PFSK-1 (cell line): ENCODE measurements around the gene COPZ2.

Experiments used
- FOXP2 ChIP-seq: optimal IDR thresholded peaks from 2 replicates; pipeline ENCODE3; 2011; ENCODE audit warnings: borderline replicate concordance, control low read depth, inconsistent platforms; ENCODE audit not compliant: insufficient read depth; ENCODE audit errors: extremely low read length, extremely low read depth
- POLR2AphosphoS5 ChIP-seq: IDR thresholded peaks from 2 replicates; pipeline ENCODE4 v1.6.1; 2012; ENCODE audit warnings: low read depth, mild to moderate bottlenecking, control low read depth, low read length, moderate library complexity
- SIN3A ChIP-seq: IDR thresholded peaks from 2 replicates; pipeline ENCODE4 v1.6.1; 2012; ENCODE audit warnings: mild to moderate bottlenecking, low read length, moderate library complexity, borderline replicate concordance; ENCODE audit not compliant: insufficient read depth
- TAF1 ChIP-seq: IDR thresholded peaks from 2 replicates; pipeline ENCODE4 v1.6.1; 2012; ENCODE audit warnings: low read length, control low read depth, borderline replicate concordance; ENCODE audit not compliant: insufficient read depth
- TF ChIP-seq, protein P1 (sequence below), 2 experiments: IDR thresholded peaks; 2 replicates each; pipeline versions ENCODE4 v1.6.1 to v1.8.0; 2011 to 2012; ENCODE audit warnings: low read depth in 2 of 2, low read length in 2 of 2, control low read depth in 1 of 2, inconsistent platforms in 1 of 2, mild to moderate bottlenecking in 1 of 2, moderate library complexity in 1 of 2; ENCODE audit not compliant: insufficient read depth in 1 of 2

COPZ2 gene

GRCh38 chr17:48058393-48059124 is 21.0 kb upstream of the COPZ2 start:
- no peak for TF ChIP-seq FOXP2
- TF ChIP-seq, protein P1, sequence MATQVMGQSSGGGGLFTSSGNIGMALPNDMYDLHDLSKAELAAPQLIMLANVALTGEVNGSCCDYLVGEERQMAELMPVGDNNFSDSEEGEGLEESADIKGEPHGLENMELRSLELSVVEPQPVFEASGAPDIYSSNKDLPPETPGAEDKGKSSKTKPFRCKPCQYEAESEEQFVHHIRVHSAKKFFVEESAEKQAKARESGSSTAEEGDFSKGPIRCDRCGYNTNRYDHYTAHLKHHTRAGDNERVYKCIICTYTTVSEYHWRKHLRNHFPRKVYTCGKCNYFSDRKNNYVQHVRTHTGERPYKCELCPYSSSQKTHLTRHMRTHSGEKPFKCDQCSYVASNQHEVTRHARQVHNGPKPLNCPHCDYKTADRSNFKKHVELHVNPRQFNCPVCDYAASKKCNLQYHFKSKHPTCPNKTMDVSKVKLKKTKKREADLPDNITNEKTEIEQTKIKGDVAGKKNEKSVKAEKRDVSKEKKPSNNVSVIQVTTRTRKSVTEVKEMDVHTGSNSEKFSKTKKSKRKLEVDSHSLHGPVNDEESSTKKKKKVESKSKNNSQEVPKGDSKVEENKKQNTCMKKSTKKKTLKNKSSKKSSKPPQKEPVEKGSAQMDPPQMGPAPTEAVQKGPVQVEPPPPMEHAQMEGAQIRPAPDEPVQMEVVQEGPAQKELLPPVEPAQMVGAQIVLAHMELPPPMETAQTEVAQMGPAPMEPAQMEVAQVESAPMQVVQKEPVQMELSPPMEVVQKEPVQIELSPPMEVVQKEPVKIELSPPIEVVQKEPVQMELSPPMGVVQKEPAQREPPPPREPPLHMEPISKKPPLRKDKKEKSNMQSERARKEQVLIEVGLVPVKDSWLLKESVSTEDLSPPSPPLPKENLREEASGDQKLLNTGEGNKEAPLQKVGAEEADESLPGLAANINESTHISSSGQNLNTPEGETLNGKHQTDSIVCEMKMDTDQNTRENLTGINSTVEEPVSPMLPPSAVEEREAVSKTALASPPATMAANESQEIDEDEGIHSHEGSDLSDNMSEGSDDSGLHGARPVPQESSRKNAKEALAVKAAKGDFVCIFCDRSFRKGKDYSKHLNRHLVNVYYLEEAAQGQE (IDR thresholded peaks at IDR 0.05; ENCODE audit: insufficient read depth in 1 of 2, low read depth in 2 of 2, low read length in 2 of 2) = no peak
- TF ChIP-seq POLR2AphosphoS5 = no peak
- no peak for TF ChIP-seq TAF1
- no peak for TF ChIP-seq SIN3A

- TF ChIP-seq POLR2AphosphoS5 (no peak), SIN3A (no peak), FOXP2 (no peak), TAF1 (no peak)
- TF ChIP-seq, protein P1 (IDR thresholded peaks at IDR 0.05; ENCODE audit: insufficient read depth in 1 of 2, low read depth in 2 of 2, low read length in 2 of 2) = no peak
These were observed 20.0 kb upstream of the COPZ2 start for GRCh38 chr17:48057626-48058025.

DNA sequence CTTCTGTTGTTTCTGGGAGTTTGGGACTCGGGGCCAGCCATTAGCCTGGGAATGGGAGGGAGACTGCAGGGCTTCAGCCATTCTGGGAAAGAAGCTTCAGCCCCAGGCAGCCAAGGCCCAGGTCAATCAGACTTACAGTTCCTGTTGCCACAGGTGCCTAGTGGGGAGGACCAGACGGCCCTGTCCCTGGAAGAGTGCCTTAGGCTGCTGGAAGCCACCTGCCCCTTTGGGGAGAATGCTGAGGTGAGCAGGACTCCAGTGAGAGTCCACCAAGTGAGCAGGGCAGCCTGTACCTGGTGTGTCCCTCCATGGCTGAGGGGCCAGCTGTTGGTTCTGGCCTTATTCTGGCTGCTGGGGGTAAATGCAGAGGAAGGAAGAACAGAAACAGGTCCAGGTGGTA is 19.3 kb upstream of the COPZ2 start:
- TF ChIP-seq SIN3A (no peak), POLR2AphosphoS5 (no peak), TAF1 (no peak), FOXP2 (no peak)
- TF ChIP-seq, protein P1 (IDR thresholded peaks at IDR 0.05; ENCODE audit: insufficient read depth in 1 of 2, low read depth in 2 of 2, low read length in 2 of 2) = no peak

DNA sequence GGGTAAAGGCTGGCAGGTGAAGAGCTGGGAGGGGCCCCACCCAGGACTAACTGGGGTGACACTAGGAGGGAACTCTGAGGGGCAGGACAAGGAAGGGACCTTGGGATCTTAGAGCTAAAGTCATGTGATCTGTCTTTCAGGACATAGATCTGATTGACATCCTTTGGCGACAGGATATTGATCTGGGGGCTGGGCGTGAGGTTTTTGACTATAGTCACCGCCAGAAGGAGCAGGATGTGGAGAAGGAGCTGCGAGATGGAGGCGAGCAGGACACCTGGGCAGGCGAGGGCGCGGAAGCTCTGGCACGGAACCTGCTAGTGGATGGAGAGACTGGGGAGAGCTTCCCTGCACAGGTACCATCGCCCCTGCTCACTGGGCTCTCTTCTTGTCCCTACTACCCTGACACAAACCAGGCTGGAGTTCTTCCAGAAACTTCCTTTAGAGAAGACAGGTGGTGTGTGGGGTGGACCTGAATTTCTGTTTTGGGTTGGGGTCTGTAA is 18.7 kb upstream of the COPZ2 start:
- TF ChIP-seq TAF1 = no peak
- TF ChIP-seq POLR2AphosphoS5 = no peak
- TF ChIP-seq, protein P1 (IDR thresholded peaks at IDR 0.05; ENCODE audit: insufficient read depth in 1 of 2, low read depth in 2 of 2, low read length in 2 of 2) = no peak
- TF ChIP-seq SIN3A = no peak
- TF ChIP-seq FOXP2 = no peak
